Fibroblast of lung (primary cell): ENCODE measurements around the gene DLL4. TPM values are rescaled to one million over a fixed set of nuclear protein-coding genes. Genes with fewer than 3 reads are reported as not detected.
"Not testable (repeated sequence)": the region's sequence is repeated elsewhere in the genome, so short reads cannot be mapped to it uniquely, and the experiment has no call there.

Source experiments
- DNase-seq, 2 donors: peaks; one replicate each; pipeline versions ENCODE4 v3.0.0 to v3.0.0-alpha.2; 2010; ENCODE audit warnings: low read depth in 2 of 2
- H2AFZ ChIP-seq: 2 replicates; pipeline ENCODE4 v1.5.1; 2012; ENCODE audit warnings: low read length, control low read depth, inconsistent platforms
- H3K27ac ChIP-seq: 2 replicates; pipeline ENCODE4 v1.5.1; 2011; ENCODE audit warnings: low read length, control low read depth; ENCODE audit not compliant: insufficient read depth
- H3K27me3 ChIP-seq: 2 replicates; pipeline ENCODE4 v1.5.1; 2011; ENCODE audit warnings: mild to moderate bottlenecking, low read length; ENCODE audit not compliant: control insufficient read depth, insufficient read depth
- H3K36me3 ChIP-seq: 2 replicates; pipeline ENCODE4 v1.5.1; 2011; ENCODE audit warnings: low read length; ENCODE audit not compliant: control insufficient read depth, insufficient read depth
- H3K4me1 ChIP-seq: 2 replicates; pipeline ENCODE4 v1.5.1; 2011; ENCODE audit warnings: low read length; ENCODE audit not compliant: control insufficient read depth, insufficient read depth; ENCODE audit errors: extremely low read depth
- H3K4me2 ChIP-seq: 2 replicates; pipeline ENCODE4 v1.5.1; 2011; ENCODE audit warnings: low read length, control low read depth; ENCODE audit not compliant: insufficient read depth; ENCODE audit errors: extremely low read depth
- H3K4me3 ChIP-seq, 4 experiments: fragments of 200-600 bp in 1 of 4; sonication (generic) in 1 of 4; replicated peaks in 1 of 4; 2 replicates each; pipeline ENCODE4 v1.5.1; 2011 to 2016; ENCODE audit warnings: low read length in 4 of 4, low read depth in 3 of 4, mild to moderate bottlenecking in 3 of 4, control low read depth in 2 of 4, inconsistent platforms in 1 of 4, mixed read lengths in 1 of 4; ENCODE audit not compliant: insufficient read depth in 1 of 4; ENCODE audit errors: control extremely low read depth in 1 of 4
- H3K79me2 ChIP-seq: 2 replicates; pipeline ENCODE4 v1.5.1; 2012; ENCODE audit warnings: mild to moderate bottlenecking, low read length, inconsistent platforms; ENCODE audit not compliant: control insufficient read depth, insufficient read depth
- H3K9ac ChIP-seq: 2 replicates; pipeline ENCODE4 v1.5.1; 2011; ENCODE audit warnings: mild to moderate bottlenecking, low read length, control low read depth; ENCODE audit not compliant: insufficient read depth
- H3K9me3 ChIP-seq: 2 replicates; pipeline ENCODE4 v1.5.1; 2012; ENCODE audit warnings: low read depth, low read length; ENCODE audit not compliant: control insufficient read depth, insufficient read depth
- H4K20me1 ChIP-seq: 2 replicates; pipeline ENCODE4 v1.5.1; 2011; ENCODE audit warnings: low read length; ENCODE audit not compliant: control insufficient read depth, insufficient read depth; ENCODE audit errors: extremely low read depth
- EZH2 ChIP-seq: IDR thresholded peaks from 2 replicates; pipeline ENCODE4 v1.5.1; 2012; ENCODE audit warnings: low read length, control low read depth, mild to moderate bottlenecking; ENCODE audit errors: missing control alignments
- polyA plus RNA-seq, 2 donors: library from polyadenylated mRNA; depleted of rRNA in 1 of 2; stranded (reverse) in 1 of 2; unstranded in 1 of 2; fragments of >200 nt; gene quantifications; 2 replicates each; pipeline ENCODE4 v1.2.1, GENCODE V29; 2011 to 2012; ENCODE audit warnings: missing spikeins in 1 of 2
- total RNA-seq: library from RNA; depleted of rRNA; stranded (reverse); fragments of >200 nt; gene quantifications from 2 replicates; pipeline ENCODE4 v1.2.1, GENCODE V29; 2014
- TF ChIP-seq, protein P1 (sequence below), 2 donors: IDR thresholded peaks in 1 of 2; conservative IDR thresholded peaks in 1 of 2; 1 replicate in 1 of 2; 2 replicates in 1 of 2; pipeline ENCODE4 v1.5.1; 2011 to 2012; ENCODE audit warnings: low read length in 2 of 2, control low read depth in 1 of 2, inconsistent platforms in 1 of 2, low read depth in 1 of 2, mild to moderate bottlenecking in 1 of 2

The DLL4 gene
- total and polyA plus RNA-seq, 2 donors (not counting 1 experiment from before 2014, with no cell fraction given), result under 0.01 to 0.18 TPM

DNA sequence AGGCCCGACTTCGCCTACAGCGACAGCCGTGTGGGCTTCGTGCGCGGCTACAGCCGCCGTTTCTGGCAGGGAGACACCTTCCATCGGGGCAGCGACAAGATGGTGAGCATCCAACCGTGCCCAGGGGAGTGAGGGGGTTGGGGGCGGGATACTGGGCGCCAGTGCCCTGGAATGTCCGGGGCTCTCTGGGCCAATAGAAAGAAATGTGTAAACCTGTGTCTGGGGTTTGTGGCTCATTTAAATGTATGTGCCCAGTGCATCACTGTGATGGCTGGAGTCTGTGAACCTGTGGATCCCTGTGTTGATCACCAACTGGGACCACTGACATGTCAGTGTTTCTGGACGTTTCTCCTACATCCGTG lies 24.6 kb downstream of the DLL4 start:
- H3K9ac ChIP-seq, result peak overlapping the region; percentile 74
- no peaks in the 10 kb centered on the region for H3K9me3 ChIP-seq
- H3K79me2 ChIP-seq, result no peaks in the 10 kb centered on the region
- peak overlapping the region; percentile 83 for H3K4me2 ChIP-seq
- no peak overlapping the region for H3K27ac ChIP-seq
- H3K27me3 ChIP-seq, result no peaks in the 10 kb centered on the region
- peak in 1 of 2 donors; percentile 8 for DNase-seq
- H4K20me1 ChIP-seq, result no peaks in the 10 kb centered on the region
- peak overlapping the region; percentile 1 for H2AFZ ChIP-seq
- H3K36me3 ChIP-seq, result peaks cover 2% of the 10 kb centered on the region
- peaks cover 2% of the 10 kb centered on the region for H3K4me1 ChIP-seq
- H3K4me3 ChIP-seq, result peak overlapping the region; percentile 56 to 92 (median 70)
- TF ChIP-seq, protein P1, sequence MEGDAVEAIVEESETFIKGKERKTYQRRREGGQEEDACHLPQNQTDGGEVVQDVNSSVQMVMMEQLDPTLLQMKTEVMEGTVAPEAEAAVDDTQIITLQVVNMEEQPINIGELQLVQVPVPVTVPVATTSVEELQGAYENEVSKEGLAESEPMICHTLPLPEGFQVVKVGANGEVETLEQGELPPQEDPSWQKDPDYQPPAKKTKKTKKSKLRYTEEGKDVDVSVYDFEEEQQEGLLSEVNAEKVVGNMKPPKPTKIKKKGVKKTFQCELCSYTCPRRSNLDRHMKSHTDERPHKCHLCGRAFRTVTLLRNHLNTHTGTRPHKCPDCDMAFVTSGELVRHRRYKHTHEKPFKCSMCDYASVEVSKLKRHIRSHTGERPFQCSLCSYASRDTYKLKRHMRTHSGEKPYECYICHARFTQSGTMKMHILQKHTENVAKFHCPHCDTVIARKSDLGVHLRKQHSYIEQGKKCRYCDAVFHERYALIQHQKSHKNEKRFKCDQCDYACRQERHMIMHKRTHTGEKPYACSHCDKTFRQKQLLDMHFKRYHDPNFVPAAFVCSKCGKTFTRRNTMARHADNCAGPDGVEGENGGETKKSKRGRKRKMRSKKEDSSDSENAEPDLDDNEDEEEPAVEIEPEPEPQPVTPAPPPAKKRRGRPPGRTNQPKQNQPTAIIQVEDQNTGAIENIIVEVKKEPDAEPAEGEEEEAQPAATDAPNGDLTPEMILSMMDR (conservative IDR thresholded peaks at IDR 0.05 in 1 of 2, IDR thresholded peaks at IDR 0.05 in 1 of 2; ENCODE audit: low read depth in 1 of 2, low read length in 2 of 2), result no peak
- no peak for TF ChIP-seq EZH2

DNA sequence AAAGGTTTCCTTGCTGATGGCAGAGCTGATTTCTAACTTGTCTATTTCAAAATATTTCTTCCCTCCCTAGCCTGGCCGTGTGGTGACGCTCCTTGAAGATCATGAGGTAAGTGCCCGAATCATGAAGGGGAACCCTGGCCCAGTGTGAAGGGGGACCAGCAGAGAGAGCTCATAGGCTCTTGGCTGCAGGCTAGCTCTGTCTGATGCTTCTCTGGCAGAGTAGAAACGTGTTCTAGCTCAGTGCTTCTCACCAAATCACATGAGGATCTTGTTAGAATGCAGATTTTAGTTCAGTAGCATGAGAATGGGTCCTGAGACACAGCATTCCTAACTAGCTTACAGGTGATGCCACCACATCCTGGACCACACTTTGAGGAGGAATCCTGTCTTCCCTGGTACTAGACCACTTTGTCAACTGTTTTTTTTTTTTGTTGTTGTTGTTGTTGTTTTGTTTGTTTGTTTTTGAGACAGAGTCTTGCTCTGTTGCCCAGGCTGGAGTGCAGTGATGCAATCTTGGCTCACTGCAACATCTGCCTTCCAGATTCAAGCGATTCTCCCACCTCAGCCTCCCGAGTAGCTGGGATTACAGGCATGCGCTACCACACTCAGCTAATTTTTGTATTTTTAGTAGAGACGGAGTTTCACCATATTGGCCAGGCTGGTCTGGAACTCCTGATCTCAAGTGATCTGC lies 25.2 kb downstream of the DLL4 start:
- peak overlapping the region; percentile 83 for H3K4me2 ChIP-seq
- not testable (repeated sequence) for H2AFZ ChIP-seq, H4K20me1 ChIP-seq, DNase-seq, H3K27ac ChIP-seq, H3K79me2 ChIP-seq, H3K27me3 ChIP-seq, H3K36me3 ChIP-seq, H3K4me1 ChIP-seq, H3K9me3 ChIP-seq, H3K9ac ChIP-seq
- peak overlapping the region; percentile 56 to 92 (median 70) for H3K4me3 ChIP-seq

- TF ChIP-seq EZH2, result no peak
- TF ChIP-seq, protein P1 (conservative IDR thresholded peaks at IDR 0.05 in 1 of 2, IDR thresholded peaks at IDR 0.05 in 1 of 2; ENCODE audit: low read depth in 1 of 2, low read length in 2 of 2), result no peak
- Histone ChIP-seq H3K9ac (no peak overlapping the region), H3K9me3 (no peaks in the 10 kb centered on the region), H4K20me1 (no peaks in the 10 kb centered on the region), H2AFZ (no peak overlapping the region), H3K4me1 (peaks cover 2% of the 10 kb centered on the region), H3K27me3 (no peaks in the 10 kb centered on the region), H3K36me3 (peaks cover 2% of the 10 kb centered on the region), H3K79me2 (no peaks in the 10 kb centered on the region), H3K4me2 (peak overlapping the region; percentile 35), H3K4me3 (peak overlapping the region in 1 of 4 experiments; percentile 92), H3K27ac (no peak overlapping the region)
- DNase-seq, result no peak
Measured at GRCh38 chr15:40955141-40955903, 26.2 kb downstream of the DLL4 start.
